H54 (cell line): ENCODE data around the gene ABI3.
A peak's percentile ranks its signal among the peaks of the same experiment; 100 is the strongest.

ENCODE experiments used
- DNase-seq: peaks from one replicate; pipeline ENCODE4 v3.0.0; 2011; ENCODE audit warnings: low spot score, mixed read lengths; ENCODE audit not compliant: insufficient read length
- FAIRE-seq: peaks from 3 replicates; lab custom pipeline; 2011; peaks lifted over from hg19 to GRCh38; lab: Jason Lieb, UNC
- POLR2A ChIP-seq: IDR thresholded peaks from 2 replicates; pipeline ENCODE4 v1.6.1; 2011; ENCODE audit warnings: low read depth, mild to moderate bottlenecking, low read length

Gene ABI3

GRCh38 chr17:49225554-49226236 lies 15.2 kb downstream of the ABI3 start:
- no peak for FAIRE-seq
- no peak for TF ChIP-seq POLR2A
- no peak for DNase-seq

GRCh38 chr17:49226771-49227435 lies 16.4 kb downstream of the ABI3 start:
- no peak for FAIRE-seq
- TF ChIP-seq POLR2A: no peak
- DNase-seq: no peak

- DNase-seq (peak; percentile 86), FAIRE-seq (no peak)
- no peak for TF ChIP-seq POLR2A
Observed at GRCh38 chr17:49227436-49228261, 17.1 kb downstream of the ABI3 start.

GRCh38 chr17:49229076-49229804 lies 18.7 kb downstream of the ABI3 start:
- no peak for TF ChIP-seq POLR2A
- DNase-seq (no peak), FAIRE-seq (no peak)

- FAIRE-seq: no peak
- TF ChIP-seq POLR2A: no peak
- no peak for DNase-seq
Observed at GRCh38 chr17:49229805-49230600, 19.5 kb downstream of the ABI3 start.

GRCh38 chr17:49230636-49231562 lies 20.4 kb downstream of the ABI3 start, which contains the start of gene PHOSPHO1:
Gene PHOSPHO1 (minus strand): TSS chr17:49230787. CDS start chr17:49226691, 4,096 bp downstream.
- DNase-seq (peak; percentile 98), FAIRE-seq (no peak)
- TF ChIP-seq POLR2A: no peak

GRCh38 chr17:49231563-49231894 lies 21.0 kb downstream of the ABI3 start:
- no peak for FAIRE-seq
- no peak for DNase-seq
- no peak for TF ChIP-seq POLR2A

- FAIRE-seq (no peak), DNase-seq (no peak)
- no peak for TF ChIP-seq POLR2A
Observed at GRCh38 chr17:49234509-49235080, 24.1 kb downstream of the ABI3 start.

- no peak for TF ChIP-seq POLR2A
- no peak for FAIRE-seq
- DNase-seq: no peak
Observed at GRCh38 chr17:49235896-49236295, 25.4 kb downstream of the ABI3 start.

- FAIRE-seq (no peak), DNase-seq (no peak)
- no peak for TF ChIP-seq POLR2A
Observed at GRCh38 chr17:49239963-49240362, 29.5 kb downstream of the ABI3 start.

GRCh38 chr17:49240619-49241018 lies 30.1 kb downstream of the ABI3 start:
- TF ChIP-seq POLR2A: no peak
- DNase-seq (no peak), FAIRE-seq (no peak)
